Colon (tissue), 2 donors: Measurements from ENCODE around the gene MBNL3.

Experiments used
- FAIRE-seq: peaks from 2 replicates; lab custom pipeline; 2012; peaks lifted over from hg19 to GRCh38; lab: Jason Lieb, UNC
- donor health status: control.
- donor health status: control.

The MBNL3 gene

GRCh38 chrX:132488819-132489577 lies at the start of gene MBNL3:
TSS of gene MBNL3 (minus strand) at chrX:132489038. CDS start at chrX:132439611, 49,427 bp downstream.
- no peak for FAIRE-seq

GRCh38 chrX:132533409-132533808 lies 44.6 kb upstream of the MBNL3 start:
- no peak for FAIRE-seq

- no peak for FAIRE-seq
Observed at GRCh38 chrX:132532913-132533312, 44.1 kb upstream of the MBNL3 start.

- FAIRE-seq: no peak
Observed at GRCh38 chrX:132532097-132532496, 43.3 kb upstream of the MBNL3 start.

GRCh38 chrX:132520792-132521191 lies 32.0 kb upstream of the MBNL3 start:
- FAIRE-seq: peak; percentile 89

GRCh38 chrX:132520213-132520612 lies 31.4 kb upstream of the MBNL3 start:
- no peak for FAIRE-seq

- FAIRE-seq: no peak
Observed at GRCh38 chrX:132518401-132518800, 29.6 kb upstream of the MBNL3 start.

GRCh38 chrX:132508834-132509233 lies 20.0 kb upstream of the MBNL3 start:
- FAIRE-seq: peak; percentile 79

- FAIRE-seq: peak; percentile 71
Observed at GRCh38 chrX:132505116-132505515, 16.3 kb upstream of the MBNL3 start.

- FAIRE-seq: no peak
Observed at GRCh38 chrX:132504417-132504816, 15.6 kb upstream of the MBNL3 start.

- no peak for FAIRE-seq
Observed at GRCh38 chrX:132501606-132502005, 12.8 kb upstream of the MBNL3 start.

- no peak for FAIRE-seq
Observed at GRCh38 chrX:132497432-132497831, 8.6 kb upstream of the MBNL3 start.

GRCh38 chrX:132493095-132493494 lies 4.3 kb upstream of the MBNL3 start:
- no peak for FAIRE-seq

- FAIRE-seq: no peak
Observed at GRCh38 chrX:132491191-132491590, 2.4 kb upstream of the MBNL3 start.

GRCh38 chrX:132489578-132490419 lies 961 bp upstream of the MBNL3 start:
- FAIRE-seq: no peak

- FAIRE-seq: no peak
Observed at GRCh38 chrX:132488180-132488705, 595 bp downstream of the MBNL3 start.

GRCh38 chrX:132486599-132487178 lies 2.1 kb downstream of the MBNL3 start:
- FAIRE-seq: no peak

GRCh38 chrX:132483951-132484350 lies 4.9 kb downstream of the MBNL3 start:
- FAIRE-seq: no peak

GRCh38 chrX:132483488-132483887 lies 5.3 kb downstream of the MBNL3 start:
- no peak for FAIRE-seq

GRCh38 chrX:132482632-132483031 lies 6.2 kb downstream of the MBNL3 start:
- FAIRE-seq: no peak

- FAIRE-seq: no peak
Observed at GRCh38 chrX:132481449-132481848, 7.4 kb downstream of the MBNL3 start.

GRCh38 chrX:132480581-132481203 lies 8.1 kb downstream of the MBNL3 start:
- peak; percentile 47 for FAIRE-seq
